HuH-7.5 (cell line): ENCODE results near the gene BCL2L1.
"Not testable (repeated sequence)": the region's sequence is repeated elsewhere in the genome, so short reads cannot be mapped to it uniquely, and the experiment has no call there.

Experiments used
- DNase-seq: peaks from one replicate; pipeline ENCODE4 v3.0.0; 2011; ENCODE audit warnings: low spot score

BCL2L1 gene

DNA sequence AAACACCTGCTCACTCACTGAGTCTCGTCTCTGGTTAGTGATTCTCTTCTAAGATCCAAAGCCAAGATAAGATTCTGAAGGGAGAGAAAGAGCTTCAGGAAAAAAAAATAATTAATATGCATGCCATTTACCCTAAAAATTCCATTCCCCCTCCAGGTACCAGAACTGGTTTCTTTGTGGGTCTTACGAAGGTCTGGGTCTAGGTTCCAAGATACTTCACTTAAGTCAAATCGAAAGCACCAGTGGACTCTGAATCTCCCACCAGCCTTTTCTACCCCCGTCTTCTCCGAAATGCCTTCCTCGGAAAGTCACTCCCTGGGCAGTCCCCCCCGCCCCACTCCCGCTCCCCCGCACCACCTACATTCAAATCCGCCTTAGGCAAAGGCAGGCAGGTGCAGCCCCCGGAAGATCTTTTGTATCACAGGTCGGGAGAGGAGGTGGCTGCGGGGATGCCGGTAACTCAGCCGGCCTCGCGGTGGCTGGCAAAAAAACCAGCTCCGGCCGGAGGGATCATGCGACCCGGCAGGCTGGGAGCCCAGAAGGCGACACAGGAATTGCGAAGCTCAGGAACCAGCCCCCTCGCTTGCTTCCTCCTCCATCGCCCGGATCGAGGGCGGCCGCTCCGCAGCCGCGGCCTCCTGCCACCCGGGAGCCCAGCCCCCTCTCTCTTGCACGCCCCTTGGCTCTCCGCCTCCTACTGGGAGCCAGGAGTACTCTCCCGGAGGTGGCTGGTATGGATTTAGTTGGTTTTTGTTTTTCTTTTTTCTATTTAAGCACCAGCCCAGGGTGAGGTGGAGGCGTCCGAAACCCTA lies at the start of gene BCL2L1:
TSS of gene BCL2L1 (minus strand) at position 612 of the 812 bp plus-strand sequence. CDS start 650 bp downstream, outside the sequence.
- DNase-seq, result peak; percentile 80

DNA sequence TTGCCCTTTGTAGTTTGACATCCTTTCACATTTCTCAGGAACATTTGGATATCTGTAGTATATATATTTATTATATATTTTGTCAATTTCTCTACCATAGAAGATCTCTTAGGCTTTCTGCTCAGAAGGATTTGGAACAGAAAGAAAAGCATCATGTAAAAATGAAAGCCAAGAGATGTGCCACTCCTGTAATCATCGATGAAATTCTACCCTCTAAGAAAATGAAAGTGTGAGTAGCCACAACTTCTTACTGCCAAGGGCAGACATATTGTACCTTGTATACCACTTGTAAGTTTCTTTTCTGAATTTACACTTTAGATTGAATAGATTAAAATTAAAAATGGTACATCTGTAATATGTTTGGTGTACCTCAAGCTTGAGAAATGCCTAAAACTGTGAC lies 47.6 kb upstream of the BCL2L1 start:
- no peak for DNase-seq

DNA sequence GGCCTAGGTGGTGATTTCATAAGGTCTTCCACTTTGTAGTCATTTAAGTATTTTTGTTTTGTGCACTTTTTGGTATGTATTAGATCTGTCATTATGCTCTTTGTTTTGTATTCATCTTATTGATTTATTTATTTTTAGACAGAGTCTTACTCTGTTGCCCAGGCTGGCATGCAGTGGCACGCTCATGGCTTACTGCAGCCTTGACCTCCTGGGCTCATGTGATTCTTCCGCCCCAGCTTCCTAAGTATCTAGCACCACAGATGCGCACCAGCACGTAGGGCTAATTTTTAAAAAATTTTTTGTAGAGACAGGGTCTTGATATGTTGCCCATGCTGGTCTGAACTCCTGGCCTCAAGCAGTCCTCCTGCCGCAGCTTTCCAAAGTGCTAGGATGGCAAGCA lies 47.0 kb upstream of the BCL2L1 start:
- no peak for DNase-seq

DNA sequence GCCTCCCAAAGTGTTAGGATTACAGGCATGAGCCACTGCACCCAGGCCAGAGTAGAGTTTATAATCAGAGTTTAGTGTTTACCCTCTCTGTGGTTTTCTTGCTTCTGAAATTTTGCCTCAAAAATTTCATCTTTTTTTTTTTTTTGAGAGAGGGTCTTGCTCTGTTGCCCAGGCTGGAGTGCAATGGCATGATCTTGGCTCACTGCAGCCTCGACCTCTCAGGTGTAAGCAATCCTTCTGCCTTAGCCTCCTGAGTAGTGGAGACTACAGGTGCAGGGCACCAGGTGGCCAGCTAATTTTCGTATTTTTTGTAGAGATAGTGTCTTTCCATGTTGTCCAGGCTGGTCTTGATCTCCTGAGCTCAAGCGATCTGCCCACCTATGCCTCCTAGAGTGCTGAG lies 45.1 kb upstream of the BCL2L1 start:
- DNase-seq, result no peak

DNA sequence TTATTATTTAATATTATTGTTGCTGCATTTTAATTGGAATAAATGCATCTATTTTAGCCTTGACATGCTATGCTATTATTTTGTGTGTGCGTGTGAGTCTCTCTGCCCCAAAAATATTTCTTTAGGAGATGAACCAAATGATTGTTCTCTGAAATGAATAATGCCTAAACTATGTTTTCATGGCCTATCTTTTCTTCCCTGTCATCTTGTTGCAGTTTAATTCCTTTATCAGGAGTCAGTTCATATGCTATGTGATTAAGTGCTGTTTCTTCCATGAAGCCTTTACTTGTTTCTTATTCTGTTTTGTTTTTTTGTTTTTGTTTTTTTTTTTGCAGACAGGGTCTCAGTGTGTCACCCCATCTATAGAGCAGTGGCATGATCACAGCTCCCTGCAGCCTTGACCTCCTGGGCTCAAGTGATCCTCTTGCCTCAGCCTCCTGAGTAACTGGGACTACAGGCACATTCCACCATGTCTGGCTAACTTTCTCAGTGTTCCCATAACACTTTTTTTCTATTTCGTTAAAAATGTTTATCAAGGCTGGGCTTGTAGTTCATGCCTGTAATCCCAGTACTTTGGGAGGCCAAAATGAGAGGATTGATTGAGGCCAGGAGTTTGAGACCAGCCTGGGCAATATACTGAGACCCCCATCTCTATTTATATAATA lies 42.1 kb upstream of the BCL2L1 start:
- DNase-seq, result no peak

DNA sequence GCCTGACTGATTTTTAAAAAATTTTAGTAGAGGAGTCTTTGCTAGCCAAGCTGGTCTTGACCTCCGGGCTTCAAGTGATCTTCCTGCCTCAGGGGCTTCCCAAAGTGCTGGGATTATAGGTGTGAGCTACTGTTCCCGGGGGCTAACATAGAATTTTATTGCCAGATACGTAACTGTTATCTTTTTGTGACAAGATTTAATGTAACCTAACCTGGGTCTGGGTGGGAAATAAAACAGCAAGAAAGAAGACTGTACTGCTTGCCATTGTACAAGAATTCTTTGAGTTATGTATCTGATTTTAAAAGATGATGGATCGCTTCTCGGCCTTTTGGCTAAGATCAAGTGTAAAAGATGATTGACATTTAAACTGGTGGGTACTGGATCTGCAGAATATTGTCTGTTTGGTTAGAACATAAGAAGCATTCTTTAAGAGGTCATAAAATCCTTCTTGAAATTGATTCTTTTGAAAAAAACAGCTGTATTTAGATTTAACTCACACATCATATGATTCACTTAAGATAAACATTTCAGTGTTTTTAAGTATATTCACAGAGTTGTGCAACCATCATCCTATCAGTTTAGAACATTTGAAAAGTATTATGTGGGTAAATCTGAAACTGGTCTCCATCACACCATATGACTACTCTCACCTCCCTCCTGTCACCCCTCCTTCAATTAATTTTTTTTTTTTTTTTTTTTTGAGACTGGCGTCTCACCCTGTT lies 38.0 kb upstream of the BCL2L1 start:
- no peak for DNase-seq

DNA sequence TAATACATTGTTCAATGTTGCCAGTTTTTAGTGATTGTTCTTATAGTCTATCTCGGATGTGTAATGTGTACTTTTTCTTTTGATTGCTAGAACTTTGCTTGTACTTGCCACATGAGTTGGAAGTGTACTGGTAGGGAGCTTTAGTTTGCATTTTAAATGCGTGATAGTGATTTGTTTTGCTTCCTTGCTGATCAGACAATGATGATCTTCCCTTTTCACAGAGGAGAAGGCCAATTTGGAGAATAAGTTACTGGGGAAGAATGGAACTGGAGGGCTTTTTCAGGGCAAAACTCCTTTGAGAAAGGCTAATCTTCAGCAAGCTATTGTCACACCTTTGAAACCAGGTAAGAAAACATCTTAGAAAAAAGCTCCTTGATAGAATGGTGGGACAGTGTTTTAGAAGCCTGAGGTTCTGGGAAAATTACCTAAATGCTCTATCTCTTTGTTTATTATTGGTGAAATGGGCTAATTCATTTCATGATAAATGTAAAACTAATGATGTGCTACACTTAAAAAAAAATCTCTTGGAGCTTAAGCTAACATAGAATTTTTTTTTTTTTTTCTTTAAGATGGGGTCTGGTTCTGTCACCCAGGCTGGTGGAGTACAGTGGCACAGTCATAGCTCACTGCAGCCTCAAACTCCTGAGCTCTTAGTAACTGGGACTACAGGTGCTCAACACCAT lies 37.3 kb upstream of the BCL2L1 start:
- DNase-seq, result no peak

DNA sequence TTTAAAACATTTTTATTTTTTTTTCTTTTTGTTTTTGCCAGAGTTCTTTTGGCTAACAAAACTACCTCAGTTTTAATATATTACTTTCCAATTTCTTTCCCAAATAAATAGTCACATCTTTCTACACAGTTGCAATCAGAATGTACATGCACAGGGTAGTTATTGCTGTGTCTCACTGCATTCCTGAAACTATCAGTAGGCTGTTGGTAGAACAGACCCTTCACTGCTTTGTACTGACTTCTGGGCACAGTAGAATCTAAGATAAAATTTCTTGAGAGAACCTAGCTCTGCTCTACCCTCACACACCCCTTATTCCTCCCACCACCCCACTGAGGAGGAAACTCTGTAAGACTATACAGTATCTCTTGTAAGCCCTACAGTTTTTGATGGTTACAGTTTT lies 36.3 kb upstream of the BCL2L1 start:
- DNase-seq, result no peak

DNA sequence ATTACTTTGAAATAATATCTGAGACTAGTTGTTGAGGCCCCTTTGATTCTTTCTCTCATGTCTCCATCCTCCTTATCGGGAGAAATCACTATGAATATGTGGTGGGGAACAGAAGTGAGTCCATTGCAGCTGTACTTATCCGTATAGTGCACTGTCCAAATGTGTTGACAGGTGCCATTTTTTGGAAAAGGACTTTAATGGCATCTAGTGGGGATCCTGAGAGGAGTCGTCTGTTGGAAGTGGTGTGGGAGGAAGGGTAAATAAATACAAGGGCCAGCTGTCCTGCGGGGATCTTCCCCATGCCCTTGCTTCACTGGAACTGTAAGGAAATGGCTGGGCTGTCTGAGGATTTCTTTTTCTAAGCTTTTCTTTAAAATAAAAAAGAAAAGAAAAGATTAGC lies 35.9 kb upstream of the BCL2L1 start:
- no peak for DNase-seq

DNA sequence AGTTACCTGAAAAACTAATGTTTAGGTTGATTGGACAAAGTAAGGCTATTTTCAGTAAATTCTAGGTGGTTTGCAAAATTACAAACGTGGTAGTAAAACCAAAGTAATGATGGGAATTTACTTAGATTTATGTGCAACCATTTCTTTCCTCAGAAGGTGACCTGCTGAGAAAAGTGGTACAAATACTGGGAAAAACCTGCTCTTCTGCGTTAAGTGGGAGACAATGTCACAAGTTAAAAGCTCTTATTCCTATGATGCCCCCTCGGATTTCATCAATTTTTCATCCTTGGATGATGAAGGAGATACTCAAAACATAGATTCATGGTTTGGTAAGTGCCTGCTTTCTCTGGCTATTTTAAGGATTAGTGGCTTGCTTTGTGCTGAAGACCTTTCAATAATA lies 34.6 kb upstream of the BCL2L1 start:
- DNase-seq, result no peak

DNA sequence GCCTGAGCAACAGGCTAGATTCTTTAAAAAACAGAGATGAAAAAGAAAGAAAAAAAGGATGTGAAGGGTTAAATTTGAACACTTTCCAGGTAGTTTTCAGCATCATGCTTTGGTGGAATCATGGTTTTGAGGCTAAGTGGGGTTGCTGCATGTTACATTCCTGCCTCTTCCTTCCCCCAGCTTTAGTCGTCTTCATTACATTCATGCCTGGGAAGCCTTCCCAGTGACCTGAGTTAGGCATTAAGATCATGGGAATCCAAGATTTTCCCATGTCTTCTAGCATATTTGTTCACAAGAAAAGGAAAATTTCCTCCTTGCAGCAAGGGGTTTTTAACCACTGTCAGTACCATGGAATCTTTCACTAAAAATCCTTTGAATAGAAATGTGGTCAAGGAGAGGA lies 28.5 kb upstream of the BCL2L1 start:
- DNase-seq, result no peak

DNA sequence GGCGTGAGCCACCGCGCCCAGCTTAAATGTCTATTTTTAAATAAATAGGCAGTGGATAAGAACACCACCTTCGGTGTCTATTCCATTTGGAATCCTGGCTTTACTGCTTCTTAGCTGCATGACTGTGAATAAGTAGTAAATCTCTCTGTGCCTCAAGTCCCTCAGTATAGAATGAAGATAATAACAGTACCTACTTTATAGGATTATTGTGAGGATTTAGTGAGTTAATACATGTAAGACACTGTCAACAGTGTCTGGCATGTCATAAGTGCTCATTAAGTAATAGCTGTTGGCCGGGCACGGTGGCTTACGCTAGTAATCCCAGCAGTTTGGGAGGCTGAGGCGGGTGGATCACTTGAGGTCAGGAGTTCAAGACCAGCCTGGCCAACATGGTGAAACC lies 26.6 kb upstream of the BCL2L1 start:
- no peak for DNase-seq

DNA sequence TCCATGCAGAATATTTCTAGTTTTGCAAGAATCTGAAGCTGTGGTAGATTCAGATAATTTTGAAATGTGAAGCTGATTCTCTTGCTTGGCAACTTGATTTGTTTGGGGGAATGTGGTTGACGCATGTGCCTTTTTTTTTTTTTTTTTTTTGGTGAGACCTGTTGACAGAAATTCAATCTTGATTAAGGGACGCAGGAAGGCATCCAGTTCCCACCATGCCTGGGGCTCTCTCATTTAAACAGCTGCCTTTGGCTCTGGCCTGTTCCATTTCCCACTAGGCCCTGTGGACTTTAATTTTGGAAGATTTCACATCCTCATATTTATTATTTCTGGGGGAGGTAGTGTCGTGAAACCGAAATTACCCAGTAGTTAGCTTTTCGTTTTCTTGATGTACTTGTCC lies 25.0 kb upstream of the BCL2L1 start:
- no peak for DNase-seq

DNA sequence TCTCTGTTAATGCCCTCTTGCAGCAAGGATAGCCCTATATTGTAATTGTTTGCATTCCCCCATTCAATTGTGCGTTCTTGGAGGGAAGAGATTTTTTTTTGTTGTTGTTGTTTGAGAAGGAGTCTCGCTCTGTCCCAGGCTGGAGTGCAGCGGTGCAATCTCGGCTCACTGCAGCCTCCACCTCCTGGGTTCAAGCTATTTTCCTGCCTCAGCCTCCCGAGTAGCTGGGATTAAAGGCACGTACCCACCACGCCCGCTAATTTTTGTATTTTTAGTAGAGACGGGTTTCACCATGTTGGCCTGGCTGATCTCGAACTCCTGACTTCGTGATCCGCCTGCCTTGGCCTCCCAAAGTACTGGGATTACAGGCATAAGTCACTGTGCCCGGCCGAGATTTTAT lies 24.4 kb upstream of the BCL2L1 start:
- not testable (repeated sequence) for DNase-seq

DNA sequence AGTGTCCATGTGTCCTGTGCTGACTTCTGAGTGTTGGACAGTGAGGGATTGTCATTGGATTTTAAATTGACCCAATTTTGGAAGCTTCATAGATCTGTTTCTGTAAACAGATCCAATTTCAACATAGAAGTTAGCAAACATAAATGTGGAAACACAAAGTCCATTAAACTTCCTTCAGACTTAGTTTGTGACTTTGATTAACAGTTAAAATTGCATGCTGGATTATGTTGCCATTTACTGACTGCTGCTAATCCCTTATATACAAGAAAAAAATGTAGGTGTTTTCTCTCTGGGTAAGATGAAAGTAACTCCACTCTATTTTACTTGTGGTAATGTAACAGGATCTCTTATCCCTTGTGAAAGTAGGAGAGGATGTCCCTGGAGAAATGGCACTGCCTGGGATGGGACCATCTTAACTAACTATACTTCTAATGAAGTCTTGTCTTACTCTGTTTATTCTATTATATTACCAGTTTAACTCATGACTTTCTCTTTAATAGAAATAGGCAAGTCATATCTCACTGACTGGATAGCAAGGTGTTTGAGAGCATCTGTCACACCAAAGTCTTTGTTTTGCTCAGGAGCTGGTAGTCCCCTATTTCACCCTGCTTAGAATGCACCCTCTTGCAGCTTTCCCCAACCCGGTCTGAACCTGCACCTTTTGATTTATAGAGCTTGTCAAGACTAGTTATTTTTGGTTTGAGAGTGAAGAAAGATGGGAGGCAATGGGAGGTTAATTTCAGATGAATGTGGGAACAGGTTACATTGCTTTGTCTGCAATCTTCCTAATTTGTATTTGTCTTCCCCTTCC lies 23.6 kb upstream of the BCL2L1 start:
- no peak for DNase-seq

DNA sequence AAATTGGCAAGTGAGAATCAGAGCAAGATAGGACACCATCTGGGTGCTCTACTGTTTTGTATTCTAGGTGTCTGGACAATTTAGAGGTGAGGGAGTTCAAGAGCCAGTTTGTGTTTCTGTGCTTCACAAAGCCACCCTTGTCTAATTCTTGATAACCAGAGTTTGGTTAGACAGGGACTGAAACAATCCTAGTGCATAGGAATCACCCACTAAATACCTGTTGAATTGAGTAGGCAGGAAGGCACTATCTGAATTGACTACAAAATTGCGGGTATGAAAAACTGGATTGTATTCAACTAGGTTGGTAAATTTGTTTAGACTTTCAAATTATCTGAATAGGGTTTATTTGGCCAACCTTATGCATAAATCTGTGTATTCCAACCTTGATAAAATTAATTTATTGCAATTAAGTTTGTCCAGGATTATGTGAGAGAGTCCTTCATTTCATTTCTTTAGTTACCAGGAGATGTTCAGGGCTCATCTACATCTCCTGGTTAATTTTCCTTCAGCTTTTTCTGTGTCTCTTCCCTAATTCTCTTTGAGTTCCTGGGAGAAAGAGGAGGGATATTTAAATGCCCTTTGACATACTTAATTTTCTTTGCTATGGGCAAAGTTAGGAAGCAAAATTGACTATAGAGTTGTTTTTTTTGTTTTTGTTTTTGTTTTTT lies 18.1 kb upstream of the BCL2L1 start:
- no peak for DNase-seq

DNA sequence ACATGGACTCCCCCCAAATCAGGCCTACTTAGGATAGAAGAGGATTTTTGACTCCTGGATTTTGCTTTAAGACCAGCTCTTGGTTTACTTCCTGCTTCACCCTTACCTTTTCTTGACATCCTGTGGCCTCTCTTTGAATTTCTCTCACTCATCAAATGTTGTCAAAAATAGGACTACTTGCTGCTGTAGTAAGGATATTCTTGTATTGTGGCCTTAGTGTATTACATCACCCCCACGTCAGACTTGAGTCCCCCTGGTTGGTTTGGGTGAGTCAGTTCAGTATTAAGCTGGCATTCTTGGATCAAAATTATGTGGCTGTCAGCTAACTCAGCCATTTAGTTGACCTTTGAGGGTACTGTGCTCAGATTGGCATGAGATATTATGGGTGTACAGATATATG lies 17.5 kb upstream of the BCL2L1 start:
- no peak for DNase-seq

DNA sequence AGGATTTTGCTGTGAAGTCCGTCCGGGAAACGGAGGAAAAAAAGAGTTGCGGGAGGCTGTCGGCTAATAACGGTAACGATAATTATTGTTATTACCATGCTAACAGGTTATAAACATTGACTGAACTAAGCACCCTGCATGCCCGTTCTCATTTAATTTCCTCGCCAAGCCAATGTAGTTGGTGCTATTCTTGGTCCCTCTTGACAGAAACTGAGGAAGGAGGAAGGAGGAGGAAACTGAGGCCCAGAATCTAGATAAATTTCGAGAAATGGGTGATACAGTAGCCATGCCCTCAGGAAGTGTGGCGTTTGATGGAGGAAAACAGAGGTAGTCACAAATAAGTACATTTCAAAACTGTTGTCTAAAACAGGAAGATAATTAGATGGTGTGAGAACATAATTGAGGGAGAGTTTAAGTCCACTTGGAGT lies 16.9 kb upstream of the BCL2L1 start:
- DNase-seq, result no peak

DNA sequence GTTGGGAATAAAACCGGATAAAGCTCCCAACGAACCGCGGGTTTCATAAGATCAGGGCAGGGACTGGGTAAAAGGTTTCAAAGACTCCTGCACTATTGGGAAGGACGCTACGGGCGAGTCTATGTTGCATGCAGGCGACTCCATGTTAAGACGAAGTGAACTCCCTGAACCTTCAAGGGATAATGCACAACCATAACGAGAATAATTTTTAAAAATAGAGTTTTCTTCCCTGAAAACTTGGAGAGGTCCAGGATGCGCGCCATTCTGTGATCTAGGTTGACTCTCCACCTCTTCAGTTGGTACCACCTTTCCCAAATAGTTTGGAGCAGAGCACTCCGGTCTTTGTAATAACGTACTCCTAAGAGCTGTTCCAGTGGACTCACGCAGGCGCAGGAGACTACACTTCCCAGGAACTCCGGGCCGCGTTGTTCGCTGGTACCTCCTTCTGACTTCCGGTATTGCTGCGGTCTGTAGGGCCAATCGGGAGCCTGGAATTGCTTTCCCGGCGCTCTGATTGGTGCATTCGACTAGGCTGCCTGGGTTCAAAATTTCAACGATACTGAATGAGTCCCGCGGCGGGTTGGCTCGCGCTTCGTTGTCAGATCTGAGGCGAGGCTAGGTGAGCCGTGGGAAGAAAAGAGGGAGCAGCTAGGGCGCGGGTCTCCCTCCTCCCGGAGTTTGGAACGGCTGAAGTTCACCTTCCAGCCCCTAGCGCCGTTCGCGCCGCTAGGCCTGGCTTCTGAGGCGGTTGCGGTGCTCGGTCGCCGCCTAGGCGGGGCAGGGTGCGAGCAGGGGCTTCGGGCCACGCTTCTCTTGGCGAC lies 16.3 kb upstream of the BCL2L1 start, which contains the start of gene TPX2:
TSS of gene TPX2 (plus strand) at position 562 of the 821 bp plus-strand sequence. CDS start 18,187 bp downstream, outside the sequence.
- peak; percentile 97 for DNase-seq

DNA sequence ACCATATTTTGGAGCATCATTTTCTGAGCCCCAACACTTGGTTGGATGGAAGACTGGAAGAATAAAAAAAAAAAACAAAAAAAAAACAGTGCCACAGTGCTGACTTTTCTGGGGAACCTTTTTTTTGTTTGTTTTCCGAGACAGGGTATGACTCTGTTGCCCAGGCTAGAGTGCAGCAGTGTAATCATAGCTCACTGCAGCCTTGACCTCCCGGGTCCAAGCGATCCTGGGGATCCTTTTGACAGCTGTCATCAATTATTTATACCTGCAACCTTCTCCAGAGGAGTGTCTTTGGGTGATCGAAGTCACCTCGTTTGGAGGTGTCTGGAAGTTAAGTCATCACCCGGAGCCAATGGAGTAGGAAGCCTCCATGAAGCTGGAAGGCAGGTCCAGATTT lies 8.7 kb upstream of the BCL2L1 start:
- no peak for DNase-seq
